ENCODE measurements around the gene ABCD1.
"Not testable (repeated sequence)": the region's sequence is repeated elsewhere in the genome, so short reads cannot be mapped to it uniquely, and the experiment has no call there.

The ABCD1 gene

DNA sequence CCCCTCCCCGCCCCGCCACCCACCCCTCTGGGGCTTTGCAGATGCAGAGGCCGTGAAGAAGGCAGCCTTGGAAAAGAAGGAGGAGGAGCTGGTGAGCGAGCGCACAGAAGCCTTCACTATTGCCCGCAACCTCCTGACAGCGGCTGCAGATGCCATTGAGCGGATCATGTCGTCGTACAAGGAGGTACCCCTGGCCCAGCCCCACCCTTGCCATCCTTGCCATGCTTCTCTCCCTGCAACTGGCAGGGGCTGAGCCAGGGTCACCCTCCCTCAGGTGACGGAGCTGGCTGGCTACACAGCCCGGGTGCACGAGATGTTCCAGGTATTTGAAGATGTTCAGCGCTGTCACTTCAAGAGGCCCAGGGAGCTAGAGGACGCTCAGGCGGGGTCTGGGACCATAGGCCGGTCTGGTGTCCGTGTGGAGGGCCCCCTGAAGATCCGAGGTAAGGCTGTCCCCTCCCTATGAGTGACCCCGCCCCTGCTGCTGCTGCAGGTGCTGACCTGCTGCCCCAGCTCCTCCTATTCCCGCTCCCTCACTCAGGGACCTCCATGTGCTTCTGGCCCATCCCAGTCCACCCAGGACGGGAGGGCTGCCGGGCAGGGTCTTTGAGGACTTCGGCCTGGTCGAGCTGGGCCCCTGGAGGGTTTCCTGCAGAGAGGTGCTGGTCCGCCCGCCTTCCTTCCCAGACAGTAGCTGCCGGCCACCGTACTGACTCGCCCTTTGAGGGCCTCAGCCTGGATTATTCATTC is 11.6 kb downstream of the ABCD1 start:
- DNase-seq: no peak

DNA sequence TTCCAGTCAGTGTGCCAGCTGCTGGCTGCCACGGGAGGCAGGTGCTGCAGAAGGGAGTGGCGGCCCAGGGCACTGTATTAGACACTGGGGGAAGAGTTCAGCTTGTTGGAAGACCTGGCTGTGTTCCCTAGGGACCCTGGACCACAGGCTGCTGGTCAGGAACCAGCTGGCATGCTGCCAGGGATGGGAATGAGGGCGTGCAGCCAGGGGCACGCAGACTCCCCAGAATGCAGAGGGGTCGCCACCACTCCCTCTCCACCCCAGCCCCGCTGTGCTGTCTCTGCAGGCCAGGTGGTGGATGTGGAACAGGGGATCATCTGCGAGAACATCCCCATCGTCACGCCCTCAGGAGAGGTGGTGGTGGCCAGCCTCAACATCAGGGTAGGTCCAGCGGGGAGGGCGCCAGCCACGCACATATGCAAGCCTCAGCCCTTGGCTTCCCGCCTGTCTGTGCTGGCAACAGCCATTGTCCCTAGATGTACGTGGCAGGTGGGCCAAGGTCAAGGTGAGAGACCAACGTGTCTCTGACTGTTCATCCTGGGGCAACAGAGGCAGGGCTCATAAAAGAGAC is 12.3 kb downstream of the ABCD1 start:
- DNase-seq: no peak

DNA sequence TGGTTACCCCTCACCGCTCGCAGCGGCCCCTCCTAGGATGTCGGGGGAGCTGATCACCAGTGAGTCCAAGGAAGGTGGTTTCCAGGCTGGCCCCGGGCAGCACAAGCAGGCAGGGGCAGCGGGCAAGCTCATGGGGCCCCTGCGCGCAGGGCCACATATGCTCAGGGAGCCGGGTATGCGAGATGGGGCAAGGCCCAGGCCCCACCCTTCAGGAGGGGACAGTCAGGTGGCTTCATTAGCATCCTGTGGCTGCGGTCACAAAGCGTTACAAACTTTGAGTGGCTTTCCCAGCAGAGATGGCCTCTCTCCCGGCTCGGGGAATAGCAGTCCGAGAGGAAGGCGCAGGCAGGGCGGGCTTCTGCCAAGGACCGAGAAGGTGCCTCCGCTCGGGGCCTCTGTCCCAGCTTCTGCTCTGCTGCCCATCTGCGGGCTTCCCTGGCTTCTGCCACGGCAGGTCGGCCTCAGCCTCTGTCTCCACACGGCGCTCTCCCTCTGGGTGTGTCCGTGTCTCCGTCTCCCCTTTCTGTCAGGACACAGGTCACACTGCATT is 13.5 kb downstream of the ABCD1 start:
- DNase-seq: no peak

DNA sequence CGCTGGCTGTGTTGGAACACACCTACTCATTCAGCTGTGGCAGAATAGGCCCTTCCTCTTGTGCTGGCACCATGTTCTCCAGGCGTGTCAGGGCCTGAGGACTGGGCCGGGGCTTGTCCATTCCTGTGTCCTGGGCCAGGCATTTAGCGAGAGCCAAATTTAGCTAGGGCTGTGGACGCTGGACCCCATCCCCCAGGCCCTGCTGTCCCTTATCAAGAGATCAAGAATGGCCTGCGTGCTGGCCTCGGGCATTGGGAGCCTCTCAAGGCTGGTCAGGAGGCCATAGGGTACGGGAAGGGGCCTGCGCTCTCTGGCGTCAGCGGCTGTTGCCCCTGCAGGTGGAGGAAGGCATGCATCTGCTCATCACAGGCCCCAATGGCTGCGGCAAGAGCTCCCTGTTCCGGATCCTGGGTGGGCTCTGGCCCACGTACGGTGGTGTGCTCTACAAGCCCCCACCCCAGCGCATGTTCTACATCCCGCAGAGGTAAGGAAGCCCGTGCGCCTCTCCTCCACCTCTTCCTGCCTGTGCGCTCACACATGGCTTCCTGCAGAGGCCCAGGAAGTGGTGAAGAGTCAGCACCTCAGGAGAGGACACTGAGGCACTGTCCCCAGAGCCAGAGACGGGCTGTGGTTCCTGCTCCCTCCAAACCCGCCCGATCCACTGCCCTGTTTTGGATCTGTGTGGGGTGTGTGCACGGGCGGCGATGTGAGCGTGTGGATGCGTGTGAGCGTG is 15.3 kb downstream of the ABCD1 start:
- no peak for DNase-seq

DNA sequence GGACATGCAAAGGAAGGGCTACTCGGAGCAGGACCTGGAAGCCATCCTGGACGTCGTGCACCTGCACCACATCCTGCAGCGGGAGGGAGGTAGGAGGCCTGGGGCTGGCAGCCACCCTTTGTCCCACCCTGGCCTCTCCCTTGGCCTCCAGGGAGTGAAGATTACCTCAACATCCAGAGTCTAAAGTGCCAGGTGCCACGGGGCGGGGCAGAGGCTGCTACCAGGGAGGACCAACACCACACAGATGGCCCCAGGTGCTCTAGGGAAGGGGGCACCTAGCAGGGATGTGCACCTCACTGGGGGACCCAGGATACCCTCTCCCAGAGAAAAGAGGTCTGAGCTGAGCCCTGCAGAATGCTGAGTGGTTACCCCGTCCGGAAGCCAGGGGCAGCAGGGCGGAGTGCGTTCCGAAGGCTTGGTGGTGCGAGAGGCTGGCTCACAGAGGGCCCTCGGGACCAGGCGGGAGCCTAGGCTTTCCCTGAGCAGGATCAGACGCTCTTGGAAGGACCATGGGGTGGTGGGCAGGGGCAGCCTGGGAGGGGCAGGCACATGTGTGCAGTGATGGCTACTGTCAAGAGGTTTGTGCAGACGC is 16.1 kb downstream of the ABCD1 start:
- DNase-seq: no peak

DNA sequence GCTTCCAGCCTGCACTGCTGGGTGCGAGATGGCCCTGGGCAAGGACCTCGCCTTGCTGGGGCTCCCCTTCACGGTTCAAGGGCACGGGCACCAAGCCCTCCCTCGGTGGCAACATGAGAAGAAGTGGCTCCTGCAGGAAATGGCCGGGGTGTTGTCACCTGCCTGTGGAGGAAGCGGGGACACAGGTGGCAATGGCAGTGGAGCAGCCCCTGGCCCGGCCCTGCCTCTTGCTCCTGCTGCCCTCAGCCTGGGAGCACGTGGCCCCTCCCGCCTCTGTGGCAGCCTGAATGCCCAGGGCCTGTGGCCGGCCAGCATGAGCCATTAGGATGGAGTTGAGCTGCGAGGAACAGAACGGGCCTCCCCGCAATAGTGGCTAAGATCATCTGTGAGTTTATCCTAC is 16.8 kb downstream of the ABCD1 start:
- no peak for DNase-seq

DNA sequence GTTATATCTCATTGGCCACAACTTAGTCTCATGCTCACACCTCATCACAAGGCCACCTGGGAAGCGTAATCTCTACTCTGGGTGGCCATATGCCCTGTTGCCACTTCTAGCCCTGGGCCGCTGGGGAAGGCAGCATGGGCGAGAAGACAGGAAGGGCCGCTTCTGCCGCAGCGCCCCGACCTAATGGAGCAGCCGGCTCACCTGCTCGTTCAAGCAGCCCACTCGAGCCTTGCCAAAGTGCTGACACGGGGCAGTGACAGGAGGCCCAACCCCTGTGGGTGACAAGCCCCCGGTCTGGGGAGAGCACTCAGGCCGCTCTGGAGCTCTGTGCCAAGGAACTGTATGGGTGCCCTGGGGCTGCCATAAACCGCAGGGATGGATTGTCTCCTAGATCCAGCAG is 17.5 kb downstream of the ABCD1 start:
- not testable (repeated sequence) for DNase-seq

DNA sequence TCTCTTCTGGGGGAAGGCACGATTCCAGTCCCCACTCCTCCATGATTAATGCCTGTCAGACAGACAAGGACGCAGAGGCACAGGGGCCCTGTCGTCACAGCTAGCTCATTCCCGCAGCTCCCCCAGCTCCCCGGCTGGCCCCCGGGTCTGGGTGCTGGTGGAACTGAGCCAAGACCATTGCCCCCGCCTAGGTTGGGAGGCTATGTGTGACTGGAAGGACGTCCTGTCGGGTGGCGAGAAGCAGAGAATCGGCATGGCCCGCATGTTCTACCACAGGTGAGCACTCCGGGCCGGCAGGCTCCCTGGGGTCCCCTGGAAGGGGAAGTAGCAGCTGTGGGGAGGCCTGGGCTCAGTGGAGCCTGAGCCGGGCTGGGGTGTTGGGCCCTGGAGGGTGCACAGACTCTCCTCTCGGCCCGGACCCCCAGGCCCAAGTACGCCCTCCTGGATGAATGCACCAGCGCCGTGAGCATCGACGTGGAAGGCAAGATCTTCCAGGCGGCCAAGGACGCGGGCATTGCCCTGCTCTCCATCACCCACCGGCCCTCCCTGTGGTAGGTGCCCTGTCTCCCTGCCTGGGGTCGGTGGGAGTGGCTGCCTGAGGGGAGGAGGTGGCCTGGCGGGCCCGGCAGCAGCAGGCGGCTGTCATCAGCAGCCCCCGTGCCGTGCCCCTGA is 18.3 kb downstream of the ABCD1 start:
- DNase-seq: not testable (repeated sequence)

DNA sequence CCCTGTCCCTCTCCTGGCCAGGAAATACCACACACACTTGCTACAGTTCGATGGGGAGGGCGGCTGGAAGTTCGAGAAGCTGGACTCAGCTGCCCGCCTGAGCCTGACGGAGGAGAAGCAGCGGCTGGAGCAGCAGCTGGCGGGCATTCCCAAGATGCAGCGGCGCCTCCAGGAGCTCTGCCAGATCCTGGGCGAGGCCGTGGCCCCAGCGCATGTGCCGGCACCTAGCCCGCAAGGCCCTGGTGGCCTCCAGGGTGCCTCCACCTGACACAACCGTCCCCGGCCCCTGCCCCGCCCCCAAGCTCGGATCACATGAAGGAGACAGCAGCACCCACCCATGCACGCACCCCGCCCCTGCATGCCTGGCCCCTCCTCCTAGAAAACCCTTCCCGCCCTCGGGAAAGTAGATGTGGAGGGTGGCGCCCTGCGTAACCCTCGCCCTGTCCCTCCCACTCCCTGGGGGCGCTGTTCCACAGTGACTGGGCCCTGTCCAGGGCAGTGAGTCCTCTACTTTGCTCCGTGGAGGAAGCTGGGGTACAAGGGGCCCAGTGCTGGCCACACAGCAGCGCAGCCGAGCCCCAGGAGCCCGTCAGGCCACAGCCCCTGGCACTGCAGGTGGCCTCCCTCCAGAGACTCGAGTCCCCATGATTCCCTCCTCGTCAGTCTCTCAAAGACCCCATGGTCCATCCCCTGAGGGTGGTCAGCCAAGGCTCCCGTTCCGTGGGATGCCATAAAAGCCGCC is 19.0 kb downstream of the ABCD1 start:
- not testable (repeated sequence) for DNase-seq

DNA sequence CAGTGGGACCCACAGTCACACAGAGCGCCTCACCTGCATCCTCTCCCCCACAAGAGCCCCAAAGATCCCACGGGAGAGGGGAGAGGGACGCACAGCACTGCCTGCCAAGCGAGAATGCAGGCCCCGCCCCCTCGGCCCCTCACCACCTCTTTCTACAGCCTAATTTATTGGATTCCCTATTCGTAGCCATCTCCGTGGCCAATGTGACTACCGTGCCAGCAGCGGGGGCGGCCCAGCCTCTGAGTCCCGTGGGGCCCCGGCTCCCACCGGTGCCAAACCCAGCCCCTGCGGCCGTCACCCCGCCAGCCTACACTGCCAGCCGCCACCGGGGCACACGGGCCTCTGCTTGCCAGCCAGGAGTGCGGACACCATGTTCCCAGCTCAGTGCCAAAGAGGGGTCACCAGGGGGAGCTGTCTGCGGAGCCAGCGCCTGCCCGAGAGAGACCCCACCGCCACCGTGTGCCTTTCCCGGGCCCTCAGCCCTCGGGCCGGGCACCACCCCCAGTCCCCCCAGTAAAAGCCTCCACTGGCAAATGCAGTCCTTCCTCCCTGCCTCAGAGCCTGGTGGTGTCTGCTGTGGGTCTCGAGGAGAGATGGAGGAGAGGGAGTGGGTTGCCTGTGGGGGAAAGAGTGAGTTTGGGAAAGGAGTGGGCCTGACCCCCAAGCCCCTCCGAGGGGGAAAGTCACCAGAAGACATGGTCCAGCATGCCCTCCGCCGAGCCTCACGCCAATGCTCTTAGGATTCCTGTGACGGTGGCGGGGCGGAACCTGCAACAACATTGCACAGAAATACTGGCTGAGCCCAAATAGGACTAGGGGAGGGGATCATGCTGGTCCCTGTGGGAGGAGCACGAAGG is 19.8 kb downstream of the ABCD1 start:
- DNase-seq: no peak

DNA sequence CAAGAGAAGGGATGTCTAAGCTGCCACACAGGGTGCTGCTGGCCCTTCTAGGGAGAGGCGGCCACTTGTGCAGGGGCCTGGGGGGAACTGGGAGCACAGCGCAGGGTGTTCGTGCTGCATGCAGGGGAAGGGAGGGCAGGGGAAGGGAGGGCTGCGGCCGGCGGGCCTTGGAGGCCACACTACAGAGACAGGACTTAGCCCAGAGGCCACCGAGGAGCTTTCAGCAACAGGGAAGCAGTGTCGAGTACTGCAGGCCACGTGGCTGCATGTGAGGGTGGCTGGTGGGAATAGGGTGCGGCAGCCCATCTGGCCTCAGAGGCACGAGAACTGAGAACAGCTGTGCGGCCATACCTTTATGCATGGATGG is 20.4 kb downstream of the ABCD1 start:
- not testable (repeated sequence) for DNase-seq

DNA sequence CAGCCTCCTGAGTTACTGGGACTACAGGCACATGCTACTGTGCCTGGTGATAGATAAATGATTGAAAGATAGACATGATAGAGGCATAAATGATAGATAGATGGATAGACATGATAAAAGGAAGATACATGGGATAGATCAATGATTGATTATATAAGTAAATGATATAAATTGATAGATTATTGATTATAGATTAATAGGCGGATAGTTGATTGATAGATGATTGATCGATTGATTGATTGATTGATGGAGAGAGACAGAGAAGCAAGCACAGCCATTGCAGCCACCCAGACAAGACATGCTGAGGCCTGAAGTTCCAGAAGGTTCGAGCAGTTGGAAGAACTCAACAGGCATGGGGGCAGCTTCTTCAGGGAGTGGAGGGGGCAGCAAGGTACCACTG is 21.7 kb downstream of the ABCD1 start:
- no peak for DNase-seq

DNA sequence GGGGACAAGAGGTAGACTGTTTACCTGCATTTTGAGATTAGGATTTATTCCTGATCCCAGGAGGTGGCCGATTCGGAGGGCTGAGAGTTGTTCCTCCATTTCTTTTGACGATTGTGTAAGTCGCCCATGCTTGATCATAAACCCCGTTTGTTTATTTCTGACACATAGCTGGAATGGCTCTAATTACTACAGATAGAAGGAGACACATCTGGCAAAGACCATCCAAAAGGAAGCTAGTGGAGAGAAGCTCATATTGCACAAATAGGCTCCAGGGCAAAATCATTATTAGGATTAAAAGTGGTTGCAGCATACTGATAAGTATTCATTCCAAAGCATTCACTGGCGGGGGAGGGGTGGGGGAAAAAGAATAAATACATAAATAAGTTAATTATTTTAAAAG is 22.3 kb downstream of the ABCD1 start:
- not testable (repeated sequence) for DNase-seq

DNA sequence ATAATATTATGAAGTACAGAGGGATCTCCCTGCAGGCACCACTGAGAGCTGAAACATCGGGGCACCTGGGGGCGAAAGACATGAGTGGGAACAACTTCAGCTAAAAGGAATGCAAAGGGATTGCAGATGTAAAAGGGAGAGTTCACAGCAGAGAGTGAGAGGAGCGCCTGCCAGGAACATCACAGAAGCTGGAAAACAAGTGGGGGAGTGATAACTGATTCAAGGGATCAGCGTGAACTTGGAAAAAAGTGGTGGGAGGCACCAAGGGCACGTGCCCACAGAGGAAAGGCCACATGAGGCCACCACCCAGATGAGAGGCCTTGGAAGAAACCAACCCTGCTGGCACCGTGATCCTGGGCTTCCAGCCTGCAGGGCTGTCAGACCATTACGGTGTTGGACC is 24.4 kb downstream of the ABCD1 start:
- DNase-seq: not testable (repeated sequence)

DNA sequence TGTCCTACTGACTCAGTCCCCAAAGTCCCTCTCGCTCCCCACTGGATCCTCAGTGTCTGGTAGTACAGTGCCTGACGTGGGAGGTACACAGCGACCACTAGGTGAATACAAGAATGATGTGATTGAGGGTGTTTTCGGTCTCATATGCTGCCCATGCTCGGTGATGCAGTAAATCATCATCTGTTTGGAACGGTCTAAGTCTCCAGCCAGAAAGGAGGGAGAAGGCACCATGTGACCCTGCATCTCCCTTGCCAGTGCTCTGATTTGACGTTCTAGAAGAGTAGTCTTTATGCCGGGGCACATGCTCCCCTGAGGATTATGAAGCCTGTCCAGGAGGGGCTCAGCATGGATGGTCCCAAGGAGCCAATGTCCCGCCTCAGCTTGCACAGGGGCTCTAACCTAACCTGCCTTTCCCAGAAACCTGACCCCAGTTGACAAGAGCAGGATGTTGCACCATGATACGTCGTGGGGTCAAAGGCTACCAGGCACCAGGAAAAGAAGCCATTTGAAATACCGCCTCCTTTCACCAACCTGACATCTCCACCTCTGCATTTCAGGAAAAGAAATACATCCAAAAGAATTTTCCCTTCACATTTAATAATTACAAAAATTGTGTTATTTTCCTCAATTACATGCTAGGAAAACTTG is 25.6 kb downstream of the ABCD1 start:
- no peak for DNase-seq

DNA sequence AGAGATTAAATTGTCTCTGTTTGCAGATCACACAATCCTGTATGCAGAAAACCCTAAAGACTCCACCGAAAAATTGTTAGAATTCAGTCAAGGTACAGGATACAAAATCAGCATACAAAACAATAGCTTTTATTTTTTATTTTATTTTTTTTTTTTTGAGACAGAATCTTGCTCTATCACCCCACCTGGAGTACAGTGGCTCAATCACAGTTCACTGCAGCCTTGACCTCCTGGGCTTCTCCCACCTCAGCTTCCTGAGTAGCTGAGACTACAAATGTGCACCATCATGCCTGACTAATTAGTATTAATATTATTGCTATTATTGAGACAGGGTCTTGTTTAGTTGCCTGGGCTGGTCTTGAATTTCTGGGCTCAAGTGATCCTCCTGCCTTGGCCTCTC is 30.5 kb downstream of the ABCD1 start:
- DNase-seq: no peak

DNA sequence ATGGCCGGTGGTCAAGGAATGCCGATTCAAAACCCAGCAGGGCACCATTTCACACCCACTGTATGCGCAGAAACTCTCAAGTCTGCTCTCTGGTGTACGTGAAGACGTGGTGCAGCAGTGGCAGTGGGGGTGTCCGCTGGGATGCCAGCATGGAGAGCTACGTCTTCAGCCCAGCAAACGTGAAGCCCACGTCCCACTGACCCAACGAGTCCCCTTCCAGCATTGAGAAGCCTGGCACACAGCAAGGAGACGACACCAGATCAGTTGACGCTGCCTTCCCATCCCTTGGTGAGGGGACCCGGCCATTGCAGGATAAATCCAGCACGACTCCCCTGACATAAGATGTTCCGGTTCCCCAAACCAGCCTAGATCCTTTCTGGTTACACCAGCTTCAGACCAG is 37.2 kb downstream of the ABCD1 start:
- no peak for DNase-seq

DNA sequence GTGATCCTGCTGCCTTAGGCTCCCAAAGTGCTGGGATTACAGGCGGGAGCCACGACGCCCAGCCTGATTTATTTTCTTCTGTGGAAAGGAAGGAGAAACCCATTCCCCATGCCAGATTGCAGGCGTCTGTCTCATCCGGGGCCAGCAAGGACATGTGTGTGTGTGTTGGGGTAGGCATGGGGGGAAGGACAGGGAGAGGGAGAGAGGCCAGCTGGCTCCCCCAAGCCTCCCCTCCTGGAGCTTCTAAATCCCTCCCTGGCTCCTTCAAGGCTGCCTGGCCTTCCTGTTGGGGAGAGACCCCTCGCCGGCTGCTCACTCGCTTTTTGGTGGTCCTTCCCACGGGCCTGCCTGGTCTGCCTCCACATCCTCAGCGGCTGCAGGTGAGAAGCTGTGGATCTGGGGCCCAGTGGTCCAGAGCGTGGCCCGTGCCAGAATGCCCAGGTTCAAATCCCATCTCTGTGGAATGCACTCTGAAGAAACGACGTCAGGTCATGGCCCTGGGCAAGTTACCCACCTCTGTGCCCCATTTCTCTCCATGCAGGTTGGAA is 38.0 kb downstream of the ABCD1 start:
- no peak for DNase-seq

DNA sequence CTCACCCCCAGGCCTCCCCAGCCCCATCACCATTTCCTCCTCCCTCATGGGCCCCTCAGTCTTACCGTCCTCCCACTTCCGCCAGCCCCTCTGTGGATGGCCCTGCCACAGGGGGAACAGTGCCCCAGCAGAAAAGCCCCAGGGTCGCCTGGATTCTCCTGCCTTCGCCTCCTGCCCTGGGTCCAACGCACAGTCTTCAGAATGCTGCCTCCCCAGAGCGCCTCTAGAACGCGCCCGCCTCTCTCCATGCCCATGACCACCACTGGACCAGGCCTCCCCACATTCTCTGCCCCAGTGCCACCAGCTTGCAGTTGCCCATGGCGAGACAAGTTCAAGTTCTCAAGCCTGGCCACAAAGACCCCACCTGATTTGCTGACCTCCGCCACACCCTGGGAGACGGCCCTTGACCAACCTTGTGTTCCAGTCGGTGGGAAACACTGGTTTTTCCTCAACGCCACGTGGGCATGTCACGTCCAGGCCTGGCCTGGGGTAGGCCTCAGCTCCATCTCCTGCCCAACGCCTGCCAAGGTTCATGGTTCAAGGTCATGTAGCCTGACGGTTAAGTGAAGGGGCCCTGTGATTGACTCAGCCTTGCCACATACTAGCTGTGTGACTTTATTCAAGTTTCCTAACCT is 38.8 kb downstream of the ABCD1 start:
- no peak for DNase-seq
